A549 (cell line): ENCODE results near the gene CTLA4.

Experiments
- BHLHE40 ChIP-seq: IDR thresholded peaks from 2 replicates; pipeline ENCODE4 v1.6.1; 2012; ENCODE audit warnings: low read depth, low read length, inconsistent platforms
- CBX2 ChIP-seq: fragments of 200-600 bp; sonication (generic); IDR thresholded peaks from 2 replicates; pipeline ENCODE4 v1.6.1; 2016; ENCODE audit warnings: low read depth, mild to moderate bottlenecking, borderline replicate concordance
- CHD2 ChIP-seq: fragments of 150-350 bp; IDR thresholded peaks from 2 replicates; pipeline ENCODE4 v1.6.1; 2014; ENCODE audit warnings: low read length; ENCODE audit not compliant: partially characterized antibody
- JUN ChIP-seq, 2 experiments: fragments of >200 bp; sonication (Bioruptor Twin); formaldehyde crosslinking; IDR thresholded peaks; 2 replicates in 1 of 2; 3 replicates in 1 of 2; pipeline ENCODE4 v1.6.1; 2016 to 2017
- KDM1A ChIP-seq: fragments of 200-600 bp; sonication (generic); IDR thresholded peaks from 2 replicates; pipeline ENCODE4 v1.6.1; 2016; ENCODE audit warnings: low read depth, mild to moderate bottlenecking
- POLR2A ChIP-seq: IDR thresholded peaks from 2 replicates; pipeline ENCODE4 v1.6.1; 2012; ENCODE audit warnings: mild to moderate bottlenecking, low read length
- RFX5 ChIP-seq: fragments of 450-650 bp; IDR thresholded peaks from 2 replicates; pipeline ENCODE4 v1.7.1; 2014; ENCODE audit warnings: antibody characterized with exemption, mild to moderate bottlenecking, moderate library complexity
- TP53 ChIP-seq: fragments of 250-450 bp; sonication (Bioruptor Pico); IDR thresholded peaks from 2 replicates; pipeline ENCODE4 v1.5.0; 2021; ENCODE audit warnings: mild to moderate bottlenecking, moderate library complexity
- ZSCAN20 ChIP-seq: fragments of 250-450 bp; sonication (Bioruptor Pico); IDR thresholded peaks from 2 replicates; pipeline ENCODE4 v1.8.0; 2022; ENCODE audit warnings: mild to moderate bottlenecking, moderate library complexity
- TF ChIP-seq, protein P1 (sequence below): fragments of 200-600 bp; sonication (generic); IDR thresholded peaks from 2 replicates; pipeline ENCODE4 v1.6.1; 2016; ENCODE audit warnings: antibody characterized with exemption, mild to moderate bottlenecking, moderate library complexity
- TF ChIP-seq, protein P2 (sequence below): fragments of >200 bp; sonication (Bioruptor Twin); formaldehyde crosslinking; IDR thresholded peaks from 3 replicates; pipeline ENCODE4 v1.5.1; 2016

DNA sequence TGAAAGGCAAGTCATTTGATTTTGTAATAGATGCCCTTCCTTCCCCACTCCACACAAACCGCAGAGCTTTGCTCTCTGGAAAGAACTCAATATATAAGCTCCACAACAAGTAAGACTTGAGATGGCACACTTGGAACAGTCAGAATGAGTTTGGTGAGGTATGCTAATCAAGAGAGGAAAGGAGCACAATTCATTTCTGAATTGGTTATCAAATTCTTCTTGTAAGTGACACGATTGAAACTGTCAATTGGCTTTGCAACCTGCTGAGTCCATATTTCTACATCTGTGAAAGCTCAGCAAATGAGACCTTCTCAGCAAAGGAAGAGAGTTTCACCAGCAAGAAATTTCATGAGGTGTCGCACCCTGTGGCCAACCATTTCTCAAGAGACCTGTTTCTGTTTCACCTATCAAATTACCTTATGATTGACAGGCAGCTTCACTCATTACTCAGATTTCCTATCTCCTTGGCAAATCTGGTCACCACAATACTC, 19.1 kb downstream of the CTLA4 start:
- TF ChIP-seq, protein P1, sequence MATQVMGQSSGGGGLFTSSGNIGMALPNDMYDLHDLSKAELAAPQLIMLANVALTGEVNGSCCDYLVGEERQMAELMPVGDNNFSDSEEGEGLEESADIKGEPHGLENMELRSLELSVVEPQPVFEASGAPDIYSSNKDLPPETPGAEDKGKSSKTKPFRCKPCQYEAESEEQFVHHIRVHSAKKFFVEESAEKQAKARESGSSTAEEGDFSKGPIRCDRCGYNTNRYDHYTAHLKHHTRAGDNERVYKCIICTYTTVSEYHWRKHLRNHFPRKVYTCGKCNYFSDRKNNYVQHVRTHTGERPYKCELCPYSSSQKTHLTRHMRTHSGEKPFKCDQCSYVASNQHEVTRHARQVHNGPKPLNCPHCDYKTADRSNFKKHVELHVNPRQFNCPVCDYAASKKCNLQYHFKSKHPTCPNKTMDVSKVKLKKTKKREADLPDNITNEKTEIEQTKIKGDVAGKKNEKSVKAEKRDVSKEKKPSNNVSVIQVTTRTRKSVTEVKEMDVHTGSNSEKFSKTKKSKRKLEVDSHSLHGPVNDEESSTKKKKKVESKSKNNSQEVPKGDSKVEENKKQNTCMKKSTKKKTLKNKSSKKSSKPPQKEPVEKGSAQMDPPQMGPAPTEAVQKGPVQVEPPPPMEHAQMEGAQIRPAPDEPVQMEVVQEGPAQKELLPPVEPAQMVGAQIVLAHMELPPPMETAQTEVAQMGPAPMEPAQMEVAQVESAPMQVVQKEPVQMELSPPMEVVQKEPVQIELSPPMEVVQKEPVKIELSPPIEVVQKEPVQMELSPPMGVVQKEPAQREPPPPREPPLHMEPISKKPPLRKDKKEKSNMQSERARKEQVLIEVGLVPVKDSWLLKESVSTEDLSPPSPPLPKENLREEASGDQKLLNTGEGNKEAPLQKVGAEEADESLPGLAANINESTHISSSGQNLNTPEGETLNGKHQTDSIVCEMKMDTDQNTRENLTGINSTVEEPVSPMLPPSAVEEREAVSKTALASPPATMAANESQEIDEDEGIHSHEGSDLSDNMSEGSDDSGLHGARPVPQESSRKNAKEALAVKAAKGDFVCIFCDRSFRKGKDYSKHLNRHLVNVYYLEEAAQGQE: no peak
- TF ChIP-seq RFX5 (no peak), POLR2A (no peak), TP53 (CRISPR knock-in tag) (no peak), JUN (IDR thresholded peaks at IDR 0.05) (no peak), CHD2 (no peak), KDM1A (no peak), ZSCAN20 (CRISPR knock-in tag) (no peak), CBX2 (no peak), BHLHE40 (no peak)
- TF ChIP-seq, protein P2, sequence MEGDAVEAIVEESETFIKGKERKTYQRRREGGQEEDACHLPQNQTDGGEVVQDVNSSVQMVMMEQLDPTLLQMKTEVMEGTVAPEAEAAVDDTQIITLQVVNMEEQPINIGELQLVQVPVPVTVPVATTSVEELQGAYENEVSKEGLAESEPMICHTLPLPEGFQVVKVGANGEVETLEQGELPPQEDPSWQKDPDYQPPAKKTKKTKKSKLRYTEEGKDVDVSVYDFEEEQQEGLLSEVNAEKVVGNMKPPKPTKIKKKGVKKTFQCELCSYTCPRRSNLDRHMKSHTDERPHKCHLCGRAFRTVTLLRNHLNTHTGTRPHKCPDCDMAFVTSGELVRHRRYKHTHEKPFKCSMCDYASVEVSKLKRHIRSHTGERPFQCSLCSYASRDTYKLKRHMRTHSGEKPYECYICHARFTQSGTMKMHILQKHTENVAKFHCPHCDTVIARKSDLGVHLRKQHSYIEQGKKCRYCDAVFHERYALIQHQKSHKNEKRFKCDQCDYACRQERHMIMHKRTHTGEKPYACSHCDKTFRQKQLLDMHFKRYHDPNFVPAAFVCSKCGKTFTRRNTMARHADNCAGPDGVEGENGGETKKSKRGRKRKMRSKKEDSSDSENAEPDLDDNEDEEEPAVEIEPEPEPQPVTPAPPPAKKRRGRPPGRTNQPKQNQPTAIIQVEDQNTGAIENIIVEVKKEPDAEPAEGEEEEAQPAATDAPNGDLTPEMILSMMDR: no peak
